OCI-LY3 (cell line): ENCODE results near the gene RMI2.

Source experiments
- H2AFZ ChIP-seq: fragments of 200-600, 300-600 bp; shearing (Covaris generic); 2 replicates; pipeline ENCODE4 v1.6.0; 2014; ENCODE audit warnings: antibody characterized with exemption, low read depth, low read length
- H3K27ac ChIP-seq: fragments of 200-600, 300-600 bp; sonication (generic); 2 replicates; pipeline ENCODE4 v1.5.1; 2014; ENCODE audit warnings: mild to moderate bottlenecking, low read length, moderate library complexity, mixed read lengths
- H3K27me3 ChIP-seq: fragments of 200-600, 300-600 bp; sonication (generic); 2 replicates; pipeline ENCODE4 v1.6.1; 2014; ENCODE audit warnings: low read depth, low read length, mixed read lengths
- H3K36me3 ChIP-seq: fragments of 200-600, 300-600 bp; sonication (generic); replicated peaks from 2 replicates; pipeline ENCODE3; 2014; ENCODE audit warnings: low read depth, low read length, mixed read lengths
- H3K4me1 ChIP-seq: fragments of 300-600, 200-600 bp; sonication (generic); 2 replicates; pipeline ENCODE4 v1.6.1; 2014; ENCODE audit warnings: low read length, mixed read lengths
- H3K4me2 ChIP-seq: fragments of 200-600, 300-600 bp; sonication (generic); 2 replicates; pipeline ENCODE4 v1.6.1; 2014; ENCODE audit warnings: low read length, mixed read lengths
- H3K4me3 ChIP-seq: fragments of 300-600, 200-600 bp; sonication (generic); 2 replicates; pipeline ENCODE4 v1.5.1; 2014; ENCODE audit warnings: antibody characterized with exemption, mild to moderate bottlenecking, low read length, moderate library complexity
- H3K79me2 ChIP-seq: fragments of 300-600, 200-600 bp; shearing (Covaris generic); 2 replicates; pipeline ENCODE4 v1.6.1; 2014; ENCODE audit warnings: mild to moderate bottlenecking, low read length, mixed read lengths
- H3K9ac ChIP-seq: fragments of 300-600, 200-600 bp; shearing (Covaris generic); 2 replicates; pipeline ENCODE4 v1.6.0; 2014; ENCODE audit warnings: mild to moderate bottlenecking, low read length, moderate library complexity
- H3K9me3 ChIP-seq: fragments of 200-600, 300-600 bp; shearing (Covaris generic); 2 replicates; pipeline ENCODE4 v1.6.1; 2014; ENCODE audit warnings: low read length, mixed read lengths; ENCODE audit not compliant: insufficient read depth
- H4K20me1 ChIP-seq: fragments of 200-600, 300-600 bp; sonication (generic); 2 replicates; pipeline ENCODE4 v1.6.1; 2016; ENCODE audit warnings: low read length, mixed read lengths; ENCODE audit not compliant: insufficient read depth
- EZH2phosphoT487 ChIP-seq: fragments of 200-600 bp; shearing (Covaris generic); IDR thresholded peaks from 2 replicates; pipeline ENCODE4 v1.6.1; 2018; ENCODE audit warnings: antibody characterized with exemption, mixed run types, low read depth
- TF ChIP-seq, protein P1 (sequence below): fragments of 200-600, 300-600 bp; sonication (generic); IDR thresholded peaks from 2 replicates; pipeline ENCODE4 v1.5.1; 2014; ENCODE audit warnings: antibody characterized with exemption, low read length, low read depth

RMI2 gene

GRCh38 chr16:11313493-11314308 is 31.6 kb upstream of the RMI2 start:
- no peak overlapping the region for H3K27ac ChIP-seq
- H3K36me3 ChIP-seq = no peaks in the 10 kb centered on the region
- no peak for TF ChIP-seq EZH2phosphoT487
- TF ChIP-seq, protein P1, sequence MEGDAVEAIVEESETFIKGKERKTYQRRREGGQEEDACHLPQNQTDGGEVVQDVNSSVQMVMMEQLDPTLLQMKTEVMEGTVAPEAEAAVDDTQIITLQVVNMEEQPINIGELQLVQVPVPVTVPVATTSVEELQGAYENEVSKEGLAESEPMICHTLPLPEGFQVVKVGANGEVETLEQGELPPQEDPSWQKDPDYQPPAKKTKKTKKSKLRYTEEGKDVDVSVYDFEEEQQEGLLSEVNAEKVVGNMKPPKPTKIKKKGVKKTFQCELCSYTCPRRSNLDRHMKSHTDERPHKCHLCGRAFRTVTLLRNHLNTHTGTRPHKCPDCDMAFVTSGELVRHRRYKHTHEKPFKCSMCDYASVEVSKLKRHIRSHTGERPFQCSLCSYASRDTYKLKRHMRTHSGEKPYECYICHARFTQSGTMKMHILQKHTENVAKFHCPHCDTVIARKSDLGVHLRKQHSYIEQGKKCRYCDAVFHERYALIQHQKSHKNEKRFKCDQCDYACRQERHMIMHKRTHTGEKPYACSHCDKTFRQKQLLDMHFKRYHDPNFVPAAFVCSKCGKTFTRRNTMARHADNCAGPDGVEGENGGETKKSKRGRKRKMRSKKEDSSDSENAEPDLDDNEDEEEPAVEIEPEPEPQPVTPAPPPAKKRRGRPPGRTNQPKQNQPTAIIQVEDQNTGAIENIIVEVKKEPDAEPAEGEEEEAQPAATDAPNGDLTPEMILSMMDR = no peak
- no peaks in the 10 kb centered on the region for H4K20me1 ChIP-seq
- peaks cover 31% of the 10 kb centered on the region for H3K4me1 ChIP-seq
- peaks cover 10% of the 10 kb centered on the region for H3K27me3 ChIP-seq
- no peak overlapping the region for H3K4me3 ChIP-seq
- no peaks in the 10 kb centered on the region for H3K79me2 ChIP-seq
- no peak overlapping the region for H3K4me2 ChIP-seq
- no peak overlapping the region for H3K9ac ChIP-seq
- no peak overlapping the region for H2AFZ ChIP-seq
- H3K9me3 ChIP-seq = 0 out of 2 replicates have a peak, but pooled peaks cover 6% of the 10 kb centered on the region

- H3K9me3 ChIP-seq = 0 out of 2 replicates have a peak, but pooled peaks cover 6% of the 10 kb centered on the region
- H3K9ac ChIP-seq = no peak overlapping the region
- no peak overlapping the region for H2AFZ ChIP-seq
- H3K27me3 ChIP-seq = peaks cover 10% of the 10 kb centered on the region
- no peak for TF ChIP-seq EZH2phosphoT487
- TF ChIP-seq, protein P1 = no peak
- no peak overlapping the region for H3K27ac ChIP-seq
- H3K36me3 ChIP-seq = no peaks in the 10 kb centered on the region
- peaks cover 24% of the 10 kb centered on the region for H3K4me1 ChIP-seq
- H3K4me2 ChIP-seq = no peak overlapping the region
- H3K4me3 ChIP-seq = no peak overlapping the region
- H4K20me1 ChIP-seq = no peaks in the 10 kb centered on the region
- no peaks in the 10 kb centered on the region for H3K79me2 ChIP-seq
Measured at GRCh38 chr16:11314309-11314894, 30.9 kb upstream of the RMI2 start.

DNA sequence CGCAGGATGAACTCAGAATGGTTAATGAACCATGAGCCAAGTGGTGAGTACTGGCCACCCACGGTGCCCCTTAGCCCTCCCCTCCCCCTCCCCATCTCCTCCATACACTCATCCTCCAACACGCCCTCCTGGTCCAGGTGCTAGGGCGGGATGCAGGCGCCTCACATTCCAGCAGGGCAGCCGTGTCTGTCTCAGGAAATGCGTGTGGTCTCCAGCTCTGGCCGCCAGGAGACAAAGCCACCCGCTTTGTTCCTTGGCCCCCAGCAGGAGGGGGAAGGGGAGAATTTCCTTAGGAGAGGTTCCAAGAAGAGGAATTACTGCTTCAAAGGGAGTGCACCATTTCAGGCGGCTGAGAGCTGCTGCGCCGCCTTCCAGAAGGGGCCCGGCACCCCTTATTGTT is 29.7 kb upstream of the RMI2 start:
- Histone ChIP-seq H3K36me3 (no peaks in the 10 kb centered on the region), H3K79me2 (no peaks in the 10 kb centered on the region), H3K9ac (no peak overlapping the region), H2AFZ (no peak overlapping the region), H3K27me3 (peaks cover 10% of the 10 kb centered on the region), H3K4me1 (peaks cover 20% of the 10 kb centered on the region), H4K20me1 (no peaks in the 10 kb centered on the region), H3K9me3 (no peaks in the 10 kb centered on the region), H3K4me2 (no peak overlapping the region), H3K27ac (no peak overlapping the region), H3K4me3 (no peak overlapping the region)
- TF ChIP-seq EZH2phosphoT487 = no peak
- TF ChIP-seq, protein P1 = no peak

DNA sequence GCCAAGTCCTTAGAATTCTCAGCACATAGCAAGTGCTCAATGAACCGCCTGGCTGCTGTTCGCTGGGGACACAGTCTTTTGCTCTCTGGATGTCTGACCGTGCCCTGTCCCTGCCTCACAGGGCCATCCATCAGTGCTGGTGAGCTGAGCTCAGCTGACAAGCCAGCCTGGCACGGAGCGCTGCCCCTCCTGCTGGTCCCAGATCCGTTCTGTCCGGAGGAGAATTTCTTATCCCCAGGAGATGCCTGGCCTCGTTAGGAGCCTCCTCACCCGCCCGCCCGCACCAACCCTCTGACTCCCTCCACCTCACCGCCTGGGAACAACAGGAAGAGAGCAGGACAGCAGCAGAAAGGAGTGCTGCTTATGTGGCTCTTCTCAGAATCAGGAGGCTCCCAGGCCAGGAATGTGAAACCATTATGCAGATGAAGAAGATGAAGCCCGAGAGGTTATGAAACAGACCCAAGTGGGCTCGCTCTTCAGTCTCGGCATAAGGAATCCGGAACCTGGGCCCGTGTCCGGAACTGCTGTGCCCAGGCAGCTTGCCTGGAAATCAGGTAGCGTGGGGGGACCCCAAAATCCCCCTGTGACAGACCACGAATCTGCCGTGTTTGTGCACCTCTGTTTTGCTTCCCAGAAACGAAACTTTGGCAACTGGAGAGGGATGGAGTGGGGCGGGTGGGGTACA is 28.8 kb upstream of the RMI2 start:
- no peaks in the 10 kb centered on the region for H3K36me3 ChIP-seq
- no peak overlapping the region for H3K9ac ChIP-seq
- no peaks in the 10 kb centered on the region for H3K79me2 ChIP-seq
- no peaks in the 10 kb centered on the region for H3K9me3 ChIP-seq
- H3K4me2 ChIP-seq = peak overlapping the region; percentile 52
- H3K4me3 ChIP-seq = peak overlapping the region; percentile 35; the same call in 1 of the 2 replicates
- H4K20me1 ChIP-seq = no peaks in the 10 kb centered on the region
- 0 out of 2 replicates have a peak overlapping the region, but pooled peaks have one; percentile 65 for H2AFZ ChIP-seq
- TF ChIP-seq, protein P1 = no peak
- no peak for TF ChIP-seq EZH2phosphoT487
- no peak overlapping the region for H3K27ac ChIP-seq
- H3K27me3 ChIP-seq = peaks cover 10% of the 10 kb centered on the region
- H3K4me1 ChIP-seq = peaks cover 12% of the 10 kb centered on the region
